ENCODE measurements around the gene TBC1D3B. TPM values are rescaled to one million over a fixed set of nuclear protein-coding genes. Genes with fewer than 3 reads are reported as not detected.

The TBC1D3B gene
- total and polyA plus RNA-seq, 2 donors (not counting 3 experiments of a cell fraction or from before 2014, with no cell fraction given) = 0.81 to 3.3 TPM

GRCh38 chr17:36144014-36144413 is 32.4 kb downstream of the TBC1D3B start:
- no peak overlapping the region for H3K27ac ChIP-seq (ENCODE audit: insufficient read depth, low read depth, low read length)
- no peaks in the 10 kb centered on the region for H3K36me3 ChIP-seq (ENCODE audit: control insufficient read depth in 2 of 2, extremely low read depth in 1 of 2, insufficient read depth in 2 of 2, low read length in 2 of 2)
- no TSS peak for BruUV-seq (replicated peaks)
- no peak for FAIRE-seq
- ChIA-PET POLR2A (no interaction called here), CTCF (no interaction called here)
- no peaks in the 10 kb centered on the region for H3K4me1 ChIP-seq (ENCODE audit: control insufficient read depth, extremely low read depth, insufficient read depth, low read length)
- no peak overlapping the region for H3K9ac ChIP-seq (replicated peaks; ENCODE audit: extremely low read depth, insufficient read depth, low read length)
- H3K4me3 ChIP-seq (replicated peaks in 1 of 3; ENCODE audit: insufficient read depth in 1 of 3, low read depth in 1 of 3, low read length in 3 of 3) = no peak overlapping the region
- H3K27me3 ChIP-seq (ENCODE audit: control insufficient read depth in 2 of 2, insufficient read depth in 2 of 2, low read length in 2 of 2) = peaks cover 0 to 5% of the 10 kb centered on the region in 2 experiments
- no peaks in the 10 kb centered on the region for H3K9me1 ChIP-seq (replicated peaks; ENCODE audit: control insufficient read depth, extremely low read depth, insufficient read depth, low read length)
- dilution Hi-C loops (cut with MboI; ENCODE audit: extremely low pct_ligation_motif_present, low sequenced_read_pairs) = no loop called here
- intact Hi-C loops (cut with micrococcal nuclease) = no loop called here
- H4K20me1 ChIP-seq (replicated peaks; ENCODE audit: control insufficient read depth, extremely low read depth, insufficient read depth, low read length) = no peaks in the 10 kb centered on the region
- no peak overlapping the region for H2AFZ ChIP-seq (ENCODE audit: low read depth, low read length)
- DNase-seq (ENCODE audit: low read depth, low spot score) = no peak
- no peaks in the 10 kb centered on the region for H3K9me3 ChIP-seq (replicated peaks; ENCODE audit: control insufficient read depth, insufficient read depth, low read length)
- no peak overlapping the region for H3K4me2 ChIP-seq (ENCODE audit: insufficient read depth, low read length)
- TF ChIP-seq POLR2A (IDR thresholded peaks at IDR 0.05; ENCODE audit: low read depth, low read length) (no peak), FOS (IDR thresholded peaks at IDR 0.05; ENCODE audit: borderline replicate concordance, insufficient read depth, low read length) (no peak), JUN (IDR thresholded peaks at IDR 0.05; ENCODE audit: borderline replicate concordance, insufficient read depth, insufficient read length, low read depth) (no peak), EZH2 (IDR thresholded peaks at IDR 0.05; ENCODE audit: borderline replicate concordance, low read depth, low read length, severe bottlenecking) (no peak), POLR2AphosphoS5 (IDR thresholded peaks at IDR 0.05; ENCODE audit: insufficient read depth, low read depth, low read length) (no peak), CTCF (IDR thresholded peaks at IDR 0.05; ENCODE audit: extremely low read depth in 1 of 2, insufficient read depth in 1 of 2, low read depth in 1 of 2, low read length in 2 of 2) (no peak), MYC (IDR thresholded peaks at IDR 0.05; ENCODE audit: low read depth, low read length) (no peak), GATA2 (IDR thresholded peaks at IDR 0.05; ENCODE audit: insufficient read depth, insufficient read length, low read depth, low read length) (no peak)
- TF ChIP-seq, protein P1, sequence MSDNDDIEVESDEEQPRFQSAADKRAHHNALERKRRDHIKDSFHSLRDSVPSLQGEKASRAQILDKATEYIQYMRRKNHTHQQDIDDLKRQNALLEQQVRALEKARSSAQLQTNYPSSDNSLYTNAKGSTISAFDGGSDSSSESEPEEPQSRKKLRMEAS (IDR thresholded peaks at IDR 0.05; ENCODE audit: insufficient read depth, insufficient read length) = no peak
- no peaks in the 10 kb centered on the region for H3K79me2 ChIP-seq (ENCODE audit: control insufficient read depth, insufficient read depth, low read length)

All from endothelial cell of umbilical vein (primary cell).